Liver (tissue), 9 donors: ENCODE data around the gene CTSE. TPM values are rescaled to one million over a fixed set of nuclear protein-coding genes. Genes with fewer than 3 reads are reported as not detected.

ENCODE experiments used
- DNase-seq: peaks from one replicate; pipeline ENCODE4 v3.0.0-alpha.2; 2017; ENCODE audit warnings: low spot score
- H3K27ac ChIP-seq, 2 donors: one replicate each; pipeline ENCODE4 v1.7.0; 2013; ENCODE audit warnings: inconsistent platforms in 2 of 2, low read length in 2 of 2, control low read depth in 1 of 2, low read depth in 1 of 2, mild to moderate bottlenecking in 1 of 2
- H3K27me3 ChIP-seq, 4 donors: one replicate each; pipeline versions ENCODE4 v1.6.1 to v1.7.0; 2013; ENCODE audit warnings: low read length in 3 of 4, inconsistent platforms in 1 of 4, mild to moderate bottlenecking in 1 of 4, moderate library complexity in 1 of 4; ENCODE audit not compliant: control insufficient read depth in 4 of 4, insufficient read depth in 4 of 4
- H3K36me3 ChIP-seq, 4 donors: one replicate each; pipeline versions ENCODE4 v1.6.1 to v1.7.0; 2013; ENCODE audit warnings: low read length in 3 of 4, mild to moderate bottlenecking in 3 of 4, low read depth in 1 of 4, moderate library complexity in 1 of 4; ENCODE audit not compliant: control insufficient read depth in 4 of 4, insufficient read depth in 3 of 4
- H3K4me1 ChIP-seq, 4 donors: one replicate each; pipeline versions ENCODE4 v1.6.1 to v1.7.0; 2013; ENCODE audit warnings: low read length in 3 of 4, mild to moderate bottlenecking in 3 of 4, moderate library complexity in 1 of 4; ENCODE audit not compliant: control insufficient read depth in 4 of 4, insufficient read depth in 4 of 4
- H3K4me3 ChIP-seq, 3 donors: one replicate each; pipeline versions ENCODE4 v1.6.1 to v1.7.0; 2013; ENCODE audit warnings: low read length in 3 of 3, control low read depth in 1 of 3, low read depth in 1 of 3, mild to moderate bottlenecking in 1 of 3
- H3K9ac ChIP-seq, 2 donors: one replicate each; pipeline ENCODE4 v1.7.0; 2013; ENCODE audit warnings: low read length in 2 of 2, mild to moderate bottlenecking in 2 of 2, moderate library complexity in 2 of 2, control low read depth in 1 of 2, low read depth in 1 of 2
- H3K9me3 ChIP-seq, 4 donors: one replicate each; pipeline versions ENCODE4 v1.6.1 to v1.7.0; 2013; ENCODE audit warnings: low read length in 3 of 4; ENCODE audit not compliant: control insufficient read depth in 4 of 4
- ATF3 ChIP-seq: IDR thresholded peaks from 2 replicates; pipeline ENCODE4 v1.6.1; 2016; ENCODE audit warnings: antibody characterized with exemption
- CTCF ChIP-seq: fragments of 150-350 bp; IDR thresholded peaks from 2 replicates; pipeline ENCODE4 v1.5.1; 2017; ENCODE audit warnings: improper control_type of control experiment, low read depth, low read length; ENCODE audit not compliant: missing input control
- EGR1 ChIP-seq, 2 donors: IDR thresholded peaks; 2 replicates each; pipeline ENCODE4 v1.6.1; 2016 to 2018; ENCODE audit warnings: antibody characterized with exemption in 2 of 2, low read depth in 2 of 2
- FOXA1 ChIP-seq: IDR thresholded peaks from 2 replicates; pipeline ENCODE4 v1.6.1; 2016; ENCODE audit warnings: antibody characterized with exemption
- FOXA2 ChIP-seq: IDR thresholded peaks from 2 replicates; pipeline ENCODE4 v1.6.1; 2016; ENCODE audit warnings: antibody characterized with exemption
- GABPA ChIP-seq, 2 donors: IDR thresholded peaks in 1 of 2; conservative IDR thresholded peaks in 1 of 2; 2 replicates each; pipeline ENCODE4 v1.6.1; 2016; ENCODE audit warnings: antibody characterized with exemption in 2 of 2, mild to moderate bottlenecking in 1 of 2, moderate library complexity in 1 of 2
- HNF4A ChIP-seq, 2 donors: conservative IDR thresholded peaks; 2 replicates each; pipeline ENCODE4 v1.6.1; 2016; ENCODE audit warnings: antibody characterized with exemption in 2 of 2, mild to moderate bottlenecking in 2 of 2
- HNF4G ChIP-seq: IDR thresholded peaks from 2 replicates; pipeline ENCODE4 v1.6.1; 2016; ENCODE audit warnings: antibody characterized with exemption
- JUND ChIP-seq, 2 donors: IDR thresholded peaks; 2 replicates each; pipeline ENCODE4 v1.6.1; 2016; ENCODE audit warnings: antibody characterized with exemption in 2 of 2
- MAX ChIP-seq: IDR thresholded peaks from 2 replicates; pipeline ENCODE4 v1.6.1; 2016; ENCODE audit warnings: antibody characterized with exemption
- NR2F2 ChIP-seq: IDR thresholded peaks from 2 replicates; pipeline ENCODE4 v1.6.1; 2016; ENCODE audit warnings: antibody characterized with exemption
- RAD21 ChIP-seq, 2 donors: IDR thresholded peaks; 2 replicates each; pipeline ENCODE4 v1.6.1; 2016; ENCODE audit warnings: antibody characterized with exemption in 2 of 2, mild to moderate bottlenecking in 2 of 2
- RXRA ChIP-seq, 2 donors: IDR thresholded peaks; 2 replicates each; pipeline ENCODE4 v1.6.1; 2017 to 2018; ENCODE audit warnings: antibody characterized with exemption in 2 of 2, mild to moderate bottlenecking in 1 of 2
- SP1 ChIP-seq: IDR thresholded peaks from 2 replicates; pipeline ENCODE4 v1.6.1; 2018; ENCODE audit warnings: antibody characterized with exemption, mild to moderate bottlenecking
- TAF1 ChIP-seq: conservative IDR thresholded peaks from 2 replicates; pipeline ENCODE4 v1.6.1; 2016; ENCODE audit warnings: antibody characterized with exemption, mild to moderate bottlenecking
- YY1 ChIP-seq: IDR thresholded peaks from 2 replicates; pipeline ENCODE4 v1.6.1; 2016; ENCODE audit warnings: antibody characterized with exemption, mild to moderate bottlenecking
- ZBTB33 ChIP-seq: IDR thresholded peaks from 2 replicates; pipeline ENCODE4 v1.6.1; 2016; ENCODE audit warnings: antibody characterized with exemption
- WGBS: extraction: QIAGEN DNeasy Blood & Tissue Kit; methylation state at CpG from one replicate; pipeline ENCODE4 v1.1.7; 2013; 5-methylcytosine and 5-hydroxymethylcytosine counted together
- polyA plus RNA-seq, 2 donors: library from polyadenylated mRNA; stranded (reverse) in 1 of 2; unstranded in 1 of 2; fragments of 200-250 nt in 1 of 2; fragments of >200 nt in 1 of 2; fragmentation: Nextera tagmentation in 1 of 2; extraction: Ambion mirVana in 1 of 2; gene quantifications; one replicate each; pipeline versions ENCODE4 v1.2.1 to v1.2.3, GENCODE V29; 2013 to 2015
- total RNA-seq, 2 donors: library from RNA; depleted of rRNA; stranded (reverse); fragments of >200 nt; gene quantifications; one replicate each; pipeline ENCODE4 v1.2.3, GENCODE V29; 2014
- TF ChIP-seq, protein P1 (sequence below): IDR thresholded peaks from 2 replicates; pipeline ENCODE4 v1.6.1; 2016; ENCODE audit warnings: antibody characterized with exemption, mild to moderate bottlenecking
- donor health status: healthy.
- donor health status: healthy.
- donor health status: healthy.
- donor health status: healthy.
- donor health status: healthy.

CTSE gene
- total and polyA plus RNA-seq, 4 donors: under 0.01 to 32.8 (median 0.06) TPM

DNA sequence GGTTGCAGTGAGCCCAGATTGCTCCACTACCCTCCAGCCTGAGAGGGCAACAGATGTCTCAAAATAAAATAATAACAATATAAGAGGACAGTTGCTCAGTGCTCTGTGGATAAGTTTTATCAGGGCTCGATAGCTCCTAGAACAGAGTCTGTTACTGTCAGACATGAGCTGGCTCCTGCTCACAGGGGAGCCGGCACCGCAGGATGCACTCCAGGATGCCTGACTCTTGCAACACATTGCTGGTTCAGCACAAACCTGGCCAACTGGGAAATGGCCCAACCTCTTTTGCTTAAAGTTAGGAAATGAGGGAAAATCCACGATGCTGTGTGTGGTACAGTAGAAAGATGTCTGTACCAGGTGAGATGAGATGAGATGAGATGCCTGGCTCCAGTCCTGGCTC lies 5.8 kb upstream of the CTSE start:
- Histone ChIP-seq H3K4me3 (no peak overlapping the region), H3K36me3 (no peaks in the 10 kb centered on the region), H3K9ac (no peak overlapping the region), H3K27me3 (no peaks in the 10 kb centered on the region), H3K27ac (peak overlapping the region in 1 of 2 donors; percentile 26), H3K4me1 (peaks cover 0 to 21% (median 8%) of the 10 kb centered on the region in 4 donors), H3K9me3 (no peaks in the 10 kb centered on the region)
- no peak for TF ChIP-seq GABPA (IDR thresholded peaks at IDR 0.05 in 1 of 2, conservative IDR thresholded peaks at IDR 0.05 in 1 of 2)
- no peak for TF ChIP-seq NR2F2
- TF ChIP-seq FOXA1: no peak
- no peak for TF ChIP-seq FOXA2
- TF ChIP-seq HNF4G: no peak
- no peak for TF ChIP-seq TAF1
- TF ChIP-seq MAX: peak; percentile 70
- TF ChIP-seq RXRA (IDR thresholded peaks at IDR 0.05): peak in 1 of 2 donors; percentile 64
- no peak for TF ChIP-seq EGR1 (IDR thresholded peaks at IDR 0.05; ENCODE audit: low read depth in 2 of 2)
- TF ChIP-seq HNF4A (conservative IDR thresholded peaks at IDR 0.05): peak; percentile 47 to 53
- TF ChIP-seq YY1: peak; percentile 38
- TF ChIP-seq ATF3: no peak
- TF ChIP-seq SP1: peak; percentile 11
- peak; percentile 17 for TF ChIP-seq ZBTB33
- TF ChIP-seq JUND (IDR thresholded peaks at IDR 0.05): peak in 1 of 2 donors; percentile 37
- peak; percentile 32 to 35 for TF ChIP-seq RAD21 (IDR thresholded peaks at IDR 0.05)
- no peak for TF ChIP-seq CTCF
- TF ChIP-seq, protein P1, sequence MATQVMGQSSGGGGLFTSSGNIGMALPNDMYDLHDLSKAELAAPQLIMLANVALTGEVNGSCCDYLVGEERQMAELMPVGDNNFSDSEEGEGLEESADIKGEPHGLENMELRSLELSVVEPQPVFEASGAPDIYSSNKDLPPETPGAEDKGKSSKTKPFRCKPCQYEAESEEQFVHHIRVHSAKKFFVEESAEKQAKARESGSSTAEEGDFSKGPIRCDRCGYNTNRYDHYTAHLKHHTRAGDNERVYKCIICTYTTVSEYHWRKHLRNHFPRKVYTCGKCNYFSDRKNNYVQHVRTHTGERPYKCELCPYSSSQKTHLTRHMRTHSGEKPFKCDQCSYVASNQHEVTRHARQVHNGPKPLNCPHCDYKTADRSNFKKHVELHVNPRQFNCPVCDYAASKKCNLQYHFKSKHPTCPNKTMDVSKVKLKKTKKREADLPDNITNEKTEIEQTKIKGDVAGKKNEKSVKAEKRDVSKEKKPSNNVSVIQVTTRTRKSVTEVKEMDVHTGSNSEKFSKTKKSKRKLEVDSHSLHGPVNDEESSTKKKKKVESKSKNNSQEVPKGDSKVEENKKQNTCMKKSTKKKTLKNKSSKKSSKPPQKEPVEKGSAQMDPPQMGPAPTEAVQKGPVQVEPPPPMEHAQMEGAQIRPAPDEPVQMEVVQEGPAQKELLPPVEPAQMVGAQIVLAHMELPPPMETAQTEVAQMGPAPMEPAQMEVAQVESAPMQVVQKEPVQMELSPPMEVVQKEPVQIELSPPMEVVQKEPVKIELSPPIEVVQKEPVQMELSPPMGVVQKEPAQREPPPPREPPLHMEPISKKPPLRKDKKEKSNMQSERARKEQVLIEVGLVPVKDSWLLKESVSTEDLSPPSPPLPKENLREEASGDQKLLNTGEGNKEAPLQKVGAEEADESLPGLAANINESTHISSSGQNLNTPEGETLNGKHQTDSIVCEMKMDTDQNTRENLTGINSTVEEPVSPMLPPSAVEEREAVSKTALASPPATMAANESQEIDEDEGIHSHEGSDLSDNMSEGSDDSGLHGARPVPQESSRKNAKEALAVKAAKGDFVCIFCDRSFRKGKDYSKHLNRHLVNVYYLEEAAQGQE: no peak
- DNase-seq: peak; percentile 53
- whole genome bisulfite sequencing: 18% methylated on average over 4 of the region's 4 CpGs
